Ishikawa (cell line): Measurements from ENCODE around the gene SLC7A14.

Experiments used
- CEBPB ChIP-seq: IDR thresholded peaks from 2 replicates; pipeline ENCODE4 v1.6.1; 2012
- CREB1 ChIP-seq: IDR thresholded peaks from 2 replicates; pipeline ENCODE4 v1.6.1; 2012; ENCODE audit warnings: low read depth
- EGR1 ChIP-seq: IDR thresholded peaks from 2 replicates; pipeline ENCODE4 v1.6.1; 2012
- EP300 ChIP-seq: IDR thresholded peaks from 2 replicates; pipeline ENCODE4 v1.6.1; 2012; ENCODE audit warnings: borderline replicate concordance
- FOXM1 ChIP-seq: IDR thresholded peaks from 2 replicates; pipeline ENCODE4 v1.6.1; 2012; ENCODE audit warnings: low read depth, borderline replicate concordance
- NFIC ChIP-seq: IDR thresholded peaks from 2 replicates; pipeline ENCODE4 v1.6.1; 2012
- RAD21 ChIP-seq: IDR thresholded peaks from 2 replicates; pipeline ENCODE4 v1.6.1; 2012; ENCODE audit warnings: low read depth
- TAF1 ChIP-seq: IDR thresholded peaks from 2 replicates; pipeline ENCODE4 v1.6.1; 2012; ENCODE audit warnings: low read depth, mild to moderate bottlenecking
- TCF12 ChIP-seq: IDR thresholded peaks from 2 replicates; pipeline ENCODE4 v1.6.1; 2012; ENCODE audit warnings: low read depth
- TEAD4 ChIP-seq: IDR thresholded peaks from 2 replicates; pipeline ENCODE4 v1.6.1; 2012
- YY1 ChIP-seq: IDR thresholded peaks from 2 replicates; pipeline ENCODE4 v1.6.1; 2012; ENCODE audit warnings: low read depth
- ZBTB7A ChIP-seq: IDR thresholded peaks from 2 replicates; pipeline ENCODE4 v1.6.1; 2012; ENCODE audit warnings: low read depth
- TF ChIP-seq, protein P1 (sequence below): IDR thresholded peaks from 2 replicates; pipeline ENCODE4 v1.6.1; 2012
- TF ChIP-seq, protein P2 (sequence below): IDR thresholded peaks from 2 replicates; pipeline ENCODE4 v1.6.1; 2012; ENCODE audit warnings: low read depth, mild to moderate bottlenecking
- TF ChIP-seq, protein P3 (sequence below): IDR thresholded peaks from 2 replicates; pipeline ENCODE4 v1.6.1; 2012

The SLC7A14 gene

GRCh38 chr3:170438836-170439235 is 147.0 kb downstream of the SLC7A14 start:
- TF ChIP-seq, protein P1, sequence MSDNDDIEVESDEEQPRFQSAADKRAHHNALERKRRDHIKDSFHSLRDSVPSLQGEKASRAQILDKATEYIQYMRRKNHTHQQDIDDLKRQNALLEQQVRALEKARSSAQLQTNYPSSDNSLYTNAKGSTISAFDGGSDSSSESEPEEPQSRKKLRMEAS: no peak
- no peak for TF ChIP-seq FOXM1
- TF ChIP-seq CREB1: no peak
- no peak for TF ChIP-seq EGR1
- TF ChIP-seq TEAD4: no peak
- TF ChIP-seq TCF12: no peak
- TF ChIP-seq, protein P2, sequence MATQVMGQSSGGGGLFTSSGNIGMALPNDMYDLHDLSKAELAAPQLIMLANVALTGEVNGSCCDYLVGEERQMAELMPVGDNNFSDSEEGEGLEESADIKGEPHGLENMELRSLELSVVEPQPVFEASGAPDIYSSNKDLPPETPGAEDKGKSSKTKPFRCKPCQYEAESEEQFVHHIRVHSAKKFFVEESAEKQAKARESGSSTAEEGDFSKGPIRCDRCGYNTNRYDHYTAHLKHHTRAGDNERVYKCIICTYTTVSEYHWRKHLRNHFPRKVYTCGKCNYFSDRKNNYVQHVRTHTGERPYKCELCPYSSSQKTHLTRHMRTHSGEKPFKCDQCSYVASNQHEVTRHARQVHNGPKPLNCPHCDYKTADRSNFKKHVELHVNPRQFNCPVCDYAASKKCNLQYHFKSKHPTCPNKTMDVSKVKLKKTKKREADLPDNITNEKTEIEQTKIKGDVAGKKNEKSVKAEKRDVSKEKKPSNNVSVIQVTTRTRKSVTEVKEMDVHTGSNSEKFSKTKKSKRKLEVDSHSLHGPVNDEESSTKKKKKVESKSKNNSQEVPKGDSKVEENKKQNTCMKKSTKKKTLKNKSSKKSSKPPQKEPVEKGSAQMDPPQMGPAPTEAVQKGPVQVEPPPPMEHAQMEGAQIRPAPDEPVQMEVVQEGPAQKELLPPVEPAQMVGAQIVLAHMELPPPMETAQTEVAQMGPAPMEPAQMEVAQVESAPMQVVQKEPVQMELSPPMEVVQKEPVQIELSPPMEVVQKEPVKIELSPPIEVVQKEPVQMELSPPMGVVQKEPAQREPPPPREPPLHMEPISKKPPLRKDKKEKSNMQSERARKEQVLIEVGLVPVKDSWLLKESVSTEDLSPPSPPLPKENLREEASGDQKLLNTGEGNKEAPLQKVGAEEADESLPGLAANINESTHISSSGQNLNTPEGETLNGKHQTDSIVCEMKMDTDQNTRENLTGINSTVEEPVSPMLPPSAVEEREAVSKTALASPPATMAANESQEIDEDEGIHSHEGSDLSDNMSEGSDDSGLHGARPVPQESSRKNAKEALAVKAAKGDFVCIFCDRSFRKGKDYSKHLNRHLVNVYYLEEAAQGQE: no peak
- TF ChIP-seq NFIC: no peak
- TF ChIP-seq TAF1: no peak
- TF ChIP-seq, protein P3, sequence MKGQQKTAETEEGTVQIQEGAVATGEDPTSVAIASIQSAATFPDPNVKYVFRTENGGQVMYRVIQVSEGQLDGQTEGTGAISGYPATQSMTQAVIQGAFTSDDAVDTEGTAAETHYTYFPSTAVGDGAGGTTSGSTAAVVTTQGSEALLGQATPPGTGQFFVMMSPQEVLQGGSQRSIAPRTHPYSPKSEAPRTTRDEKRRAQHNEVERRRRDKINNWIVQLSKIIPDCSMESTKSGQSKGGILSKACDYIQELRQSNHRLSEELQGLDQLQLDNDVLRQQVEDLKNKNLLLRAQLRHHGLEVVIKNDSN: no peak
- TF ChIP-seq YY1: no peak
- no peak for TF ChIP-seq ZBTB7A
- TF ChIP-seq RAD21: no peak
- TF ChIP-seq CEBPB: no peak
- no peak for TF ChIP-seq EP300

DNA sequence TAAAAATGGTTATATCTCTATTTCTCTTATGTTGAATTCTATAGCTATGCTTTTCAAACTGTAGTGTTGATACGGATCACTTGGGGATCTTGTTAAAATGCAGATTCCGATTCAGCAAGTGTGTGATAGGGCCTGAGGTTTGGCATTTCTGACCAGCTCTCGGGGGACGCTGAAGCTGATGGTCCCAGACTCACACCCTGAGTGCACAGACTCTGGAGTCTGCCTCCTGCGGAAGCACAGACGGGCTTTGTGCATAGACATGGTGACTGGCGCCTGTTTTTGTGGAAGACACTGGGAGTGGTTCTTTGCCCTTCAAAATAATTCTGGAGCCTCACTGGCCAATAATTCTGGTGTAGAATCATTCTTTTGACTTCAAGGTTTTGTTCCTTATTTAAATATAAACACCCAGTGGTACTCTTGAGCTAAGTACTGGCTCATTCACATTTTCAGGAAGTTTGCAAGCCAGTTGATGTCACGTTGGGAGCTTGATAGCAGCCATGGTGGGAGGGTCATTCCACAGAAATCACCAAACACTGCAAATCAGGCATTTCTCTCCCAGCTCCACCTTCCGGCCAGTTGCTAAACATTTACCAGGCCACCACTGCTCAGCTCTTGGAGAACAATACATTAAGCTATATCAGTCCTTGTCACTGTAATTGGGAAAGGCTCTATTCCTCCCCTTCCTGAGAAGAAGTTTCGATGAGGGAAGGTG is 148.0 kb downstream of the SLC7A14 start:
- no peak for TF ChIP-seq RAD21
- TF ChIP-seq TEAD4: no peak
- no peak for TF ChIP-seq EGR1
- TF ChIP-seq CEBPB: no peak
- TF ChIP-seq TCF12: no peak
- no peak for TF ChIP-seq YY1
- TF ChIP-seq, protein P3: no peak
- no peak for TF ChIP-seq ZBTB7A
- TF ChIP-seq FOXM1: no peak
- TF ChIP-seq CREB1: no peak
- no peak for TF ChIP-seq TAF1

DNA sequence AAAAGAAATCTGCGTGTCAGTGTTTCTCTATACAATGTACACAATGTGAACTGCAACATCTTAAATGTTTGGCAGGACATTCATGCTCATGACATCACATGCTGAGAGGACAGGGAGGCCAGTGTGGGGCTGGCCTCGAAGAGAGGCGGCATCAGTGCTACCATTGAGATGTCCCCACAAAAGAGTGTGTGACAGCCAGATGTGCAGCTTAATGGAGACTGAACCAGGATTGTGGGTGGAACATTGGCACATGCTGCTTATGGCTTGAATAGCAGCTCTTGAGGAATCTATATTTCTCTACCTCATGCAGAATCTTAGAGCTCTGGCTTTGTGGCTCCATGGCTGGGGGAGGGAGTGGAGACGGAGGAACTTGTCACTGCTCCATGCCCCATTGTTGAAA is 148.7 kb downstream of the SLC7A14 start:
- no peak for TF ChIP-seq CREB1
- TF ChIP-seq, protein P1: no peak
- no peak for TF ChIP-seq EP300
- TF ChIP-seq, protein P2: no peak
- TF ChIP-seq ZBTB7A: no peak
- no peak for TF ChIP-seq FOXM1
- no peak for TF ChIP-seq TEAD4
- TF ChIP-seq CEBPB: no peak
- TF ChIP-seq EGR1: no peak
- TF ChIP-seq TAF1: no peak
- TF ChIP-seq RAD21: no peak
- no peak for TF ChIP-seq TCF12

DNA sequence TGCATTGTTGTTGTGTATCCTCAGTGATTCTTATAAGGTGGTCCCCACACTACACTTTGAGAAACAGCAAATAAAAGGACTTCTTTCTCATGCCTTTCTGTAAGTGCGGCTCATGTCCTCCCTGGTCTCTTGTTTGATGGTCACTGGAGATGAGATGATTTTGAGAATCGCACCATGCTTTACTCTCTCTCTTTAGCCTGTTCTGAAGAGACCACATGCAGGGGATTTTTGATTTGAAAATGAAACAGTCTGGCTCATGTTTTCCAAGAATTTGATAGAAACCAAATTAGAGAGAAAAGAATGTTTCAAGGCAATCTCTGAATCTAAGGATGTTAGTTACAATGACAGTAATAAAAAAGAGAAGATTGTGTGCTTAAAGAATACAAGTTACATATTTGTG is 149.2 kb downstream of the SLC7A14 start:
- TF ChIP-seq EGR1 (no peak), TEAD4 (no peak), TAF1 (no peak), YY1 (no peak), CREB1 (no peak), EP300 (no peak), NFIC (no peak), ZBTB7A (no peak), TCF12 (no peak), RAD21 (no peak), CEBPB (no peak), FOXM1 (no peak)
- TF ChIP-seq, protein P3: no peak
- TF ChIP-seq, protein P1: no peak
- TF ChIP-seq, protein P2: no peak
